GM19193 (cell line): ENCODE measurements around the gene FRAS1.

Source experiments
- POLR2A ChIP-seq: IDR thresholded peaks from 4 replicates; pipeline ENCODE4 v1.6.1; 2011; ENCODE audit not compliant: insufficient read depth, insufficient read length; ENCODE audit errors: extremely low read depth

The FRAS1 gene

DNA sequence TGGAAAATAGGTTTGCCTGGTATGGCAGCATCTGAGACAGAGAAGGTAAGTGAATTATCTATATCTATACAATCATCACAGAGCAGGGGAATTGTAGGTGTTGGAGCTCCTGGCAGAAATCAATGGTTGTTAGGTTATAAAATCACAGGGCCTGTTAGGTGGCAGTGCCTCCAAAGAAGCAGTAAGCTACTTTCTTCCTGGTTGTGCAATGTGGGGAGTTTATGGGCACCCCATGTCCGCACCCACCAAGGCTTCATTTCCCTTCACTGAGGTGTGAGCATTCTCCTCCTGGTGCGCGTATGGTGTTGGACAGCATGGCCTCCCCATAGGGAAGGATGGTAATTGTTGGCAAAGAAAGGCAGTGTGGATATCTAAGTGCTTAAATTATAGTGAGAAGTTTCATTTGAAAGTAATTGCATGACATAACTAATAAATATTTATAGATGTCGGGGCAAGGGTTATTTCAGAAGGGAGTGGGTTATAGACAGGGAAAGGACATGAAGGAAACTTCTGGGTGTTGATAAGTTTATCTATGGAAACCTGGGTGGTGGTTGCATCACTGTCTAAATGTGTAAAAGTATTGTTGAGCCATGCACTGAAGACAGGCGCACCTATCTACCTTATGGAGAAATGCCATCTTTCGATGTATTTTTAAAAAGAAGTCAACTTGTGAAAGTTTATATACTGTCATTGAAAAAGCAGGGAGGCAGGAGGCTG lies 153.7 kb downstream of the FRAS1 start:
- TF ChIP-seq POLR2A: no peak

DNA sequence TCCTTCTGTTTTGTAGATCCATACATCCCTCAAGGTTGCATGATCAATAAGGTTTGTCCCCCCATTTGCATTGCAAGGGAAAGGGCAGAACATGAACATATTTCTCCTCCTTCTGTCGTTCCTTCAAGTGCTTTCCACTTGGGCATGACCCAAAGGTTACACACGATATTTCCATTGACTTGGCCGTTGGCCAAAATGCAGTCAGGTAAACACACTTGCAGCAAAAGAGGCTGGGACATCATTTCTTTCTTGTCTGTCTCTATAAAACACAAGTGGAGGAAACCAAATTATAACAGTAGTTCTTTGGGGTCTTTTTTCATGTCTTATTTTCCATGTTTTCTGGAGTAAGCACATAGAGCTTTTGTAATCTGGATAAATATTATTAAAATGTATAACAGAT lies 156.1 kb downstream of the FRAS1 start:
- TF ChIP-seq POLR2A: no peak

DNA sequence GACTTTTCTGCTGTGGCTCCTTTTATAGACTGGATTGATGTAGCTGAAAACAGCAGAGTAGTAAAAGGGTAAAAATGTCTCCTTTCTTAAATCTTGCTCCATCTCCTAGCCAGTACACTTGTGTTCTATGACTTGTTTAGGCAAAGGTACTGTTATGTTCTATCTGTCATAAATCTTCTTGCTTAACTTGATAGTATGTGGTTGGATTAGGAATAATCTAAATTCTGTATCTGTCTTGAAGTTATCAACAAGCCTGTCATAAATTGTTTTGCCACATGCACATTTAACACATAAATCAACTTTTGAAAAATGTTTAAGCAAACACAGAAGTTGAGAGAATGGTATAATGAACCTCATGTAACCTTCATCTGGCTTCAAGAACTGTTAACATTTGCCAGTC lies 157.0 kb downstream of the FRAS1 start:
- no peak for TF ChIP-seq POLR2A

DNA sequence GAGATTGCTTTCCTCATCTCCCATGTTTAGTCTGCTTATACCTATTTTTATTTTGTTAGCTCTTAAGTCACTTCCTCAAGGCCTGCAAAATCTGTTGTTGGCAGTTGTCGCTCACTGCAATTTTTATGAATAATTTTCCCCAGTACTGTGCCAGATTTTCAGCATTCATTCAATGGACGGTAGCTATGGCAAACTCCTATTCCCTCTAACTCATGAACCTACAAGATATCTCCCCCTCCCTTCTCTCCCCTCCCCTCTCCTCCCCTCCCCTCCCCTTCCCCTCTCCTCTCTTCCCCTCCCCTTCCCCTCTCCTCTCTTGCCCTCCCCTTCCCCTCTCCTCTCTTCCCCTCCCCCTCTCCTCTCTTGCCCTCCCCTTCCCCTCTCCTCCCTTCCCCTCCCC lies 160.4 kb downstream of the FRAS1 start:
- TF ChIP-seq POLR2A: no peak

DNA sequence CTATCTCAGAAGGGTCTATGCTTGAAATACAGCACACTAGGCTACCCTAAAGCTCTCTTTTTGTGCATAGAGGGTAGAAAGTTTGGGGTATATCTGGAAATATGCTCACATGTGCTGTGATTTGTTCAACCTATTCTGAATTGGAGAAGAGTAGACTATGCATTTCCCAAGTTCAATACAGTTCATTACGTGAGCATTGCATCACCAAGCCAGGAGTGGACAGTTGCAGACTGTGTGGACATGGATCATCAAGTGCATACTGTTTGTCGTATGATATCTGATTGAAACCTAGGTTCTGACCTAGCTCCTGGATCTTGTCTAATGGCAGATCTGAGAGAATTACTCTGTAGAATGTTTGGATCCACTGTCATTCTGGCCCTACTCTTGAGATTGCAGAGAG lies 161.1 kb downstream of the FRAS1 start:
- no peak for TF ChIP-seq POLR2A

DNA sequence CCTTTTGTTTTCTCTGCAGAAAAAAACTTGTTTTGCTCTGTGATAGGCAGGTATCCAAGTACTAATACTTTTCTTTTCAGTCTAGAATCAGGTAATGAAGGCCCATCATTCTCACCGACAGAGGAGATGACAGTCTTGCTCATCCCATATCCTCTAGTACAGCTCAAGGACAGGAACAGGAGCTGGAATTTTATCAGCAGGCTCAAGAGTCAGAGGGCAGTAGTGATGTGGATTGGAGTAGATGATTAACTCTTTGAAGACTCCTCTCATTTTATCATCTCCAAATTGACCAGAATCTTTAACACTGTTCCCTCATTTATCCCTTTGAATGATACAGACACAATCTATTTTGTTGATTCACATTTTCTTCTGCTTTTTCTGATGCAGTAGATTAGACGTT lies 162.7 kb downstream of the FRAS1 start:
- no peak for TF ChIP-seq POLR2A

DNA sequence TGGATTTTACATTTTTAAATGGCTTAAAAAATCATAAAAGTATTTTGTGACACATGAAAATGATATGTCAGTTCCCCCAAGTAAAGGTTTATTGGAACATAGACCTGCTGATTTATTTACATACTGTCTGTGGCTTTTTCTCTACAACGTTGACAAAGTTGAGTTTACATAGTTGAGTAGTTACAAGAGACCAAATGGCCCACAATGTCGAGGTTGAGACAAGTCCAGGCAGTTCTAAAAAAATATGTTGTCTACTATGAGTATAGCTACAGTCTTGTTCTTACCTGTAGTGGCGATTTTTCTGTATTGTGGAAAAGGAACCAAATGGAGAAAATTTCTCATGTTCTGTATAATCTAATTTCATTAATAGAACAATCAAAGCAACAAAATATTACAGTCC lies 163.2 kb downstream of the FRAS1 start:
- no peak for TF ChIP-seq POLR2A

DNA sequence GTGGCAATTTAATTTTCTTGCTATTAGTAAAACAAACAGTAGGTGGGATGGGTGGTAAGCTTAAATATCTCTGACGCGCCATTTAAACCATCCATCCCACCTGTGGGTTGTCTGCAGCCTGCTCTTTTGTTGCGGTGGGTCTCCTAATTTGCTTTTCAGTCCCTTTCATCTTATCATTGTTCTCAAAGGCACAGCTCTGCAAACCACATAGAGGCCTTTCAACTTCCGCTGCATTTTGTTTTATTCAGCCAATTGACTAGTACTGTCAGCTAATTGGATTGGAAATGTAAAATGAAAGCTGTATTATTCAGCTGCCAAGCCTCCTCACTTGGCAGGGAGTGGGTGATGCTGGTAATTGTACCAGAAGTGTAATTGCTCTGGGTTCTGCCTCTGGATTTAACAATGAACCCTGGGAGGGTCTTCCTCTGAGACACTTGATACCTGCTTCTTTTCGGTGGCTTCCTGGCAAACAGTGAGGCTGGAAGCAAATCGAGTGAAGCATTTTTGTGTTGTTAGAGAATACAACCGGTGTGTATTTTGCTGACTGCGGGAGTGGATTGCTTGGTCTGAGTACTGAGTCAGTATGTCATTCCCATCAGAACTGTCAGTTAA lies 165.6 kb downstream of the FRAS1 start:
- TF ChIP-seq POLR2A: no peak

DNA sequence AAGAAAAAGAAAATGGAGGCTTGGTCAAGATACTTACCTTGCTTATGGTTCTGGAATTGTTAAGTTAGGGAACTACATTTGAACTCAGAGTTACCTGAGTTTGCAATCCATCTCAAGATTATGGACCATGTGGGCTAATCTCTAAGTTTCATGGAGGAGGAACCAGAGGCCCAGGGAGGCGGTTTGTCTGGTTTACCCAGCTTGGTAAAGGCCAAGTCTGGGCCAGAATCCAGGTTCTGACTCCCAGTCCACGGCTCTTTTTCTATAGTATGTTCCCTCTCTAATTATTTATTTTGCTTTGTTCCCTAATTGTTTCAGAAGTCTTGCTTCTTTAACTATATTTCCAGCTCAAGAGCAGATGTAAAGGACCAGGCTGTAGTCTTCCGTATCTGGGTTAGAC lies 168.1 kb downstream of the FRAS1 start:
- no peak for TF ChIP-seq POLR2A

DNA sequence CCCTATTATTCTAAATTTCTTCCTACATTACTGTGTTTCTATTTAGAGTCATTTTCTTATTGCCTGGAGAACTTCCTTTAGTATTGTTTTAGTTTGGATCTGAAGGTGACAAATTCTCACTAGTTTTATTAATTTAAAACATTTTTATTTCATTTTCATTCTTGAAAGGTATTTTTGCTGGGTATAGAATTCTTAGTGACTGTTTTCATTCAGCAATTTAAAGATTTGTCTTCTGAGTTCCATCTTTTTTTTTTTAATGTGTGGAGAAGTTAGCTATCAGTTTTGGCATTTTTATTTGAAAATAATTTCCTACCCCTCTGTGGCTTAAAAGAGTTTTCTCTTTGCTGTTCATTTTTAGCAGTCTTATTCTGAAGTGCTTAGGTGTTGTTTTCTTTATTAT lies 169.2 kb downstream of the FRAS1 start:
- TF ChIP-seq POLR2A: no peak

DNA sequence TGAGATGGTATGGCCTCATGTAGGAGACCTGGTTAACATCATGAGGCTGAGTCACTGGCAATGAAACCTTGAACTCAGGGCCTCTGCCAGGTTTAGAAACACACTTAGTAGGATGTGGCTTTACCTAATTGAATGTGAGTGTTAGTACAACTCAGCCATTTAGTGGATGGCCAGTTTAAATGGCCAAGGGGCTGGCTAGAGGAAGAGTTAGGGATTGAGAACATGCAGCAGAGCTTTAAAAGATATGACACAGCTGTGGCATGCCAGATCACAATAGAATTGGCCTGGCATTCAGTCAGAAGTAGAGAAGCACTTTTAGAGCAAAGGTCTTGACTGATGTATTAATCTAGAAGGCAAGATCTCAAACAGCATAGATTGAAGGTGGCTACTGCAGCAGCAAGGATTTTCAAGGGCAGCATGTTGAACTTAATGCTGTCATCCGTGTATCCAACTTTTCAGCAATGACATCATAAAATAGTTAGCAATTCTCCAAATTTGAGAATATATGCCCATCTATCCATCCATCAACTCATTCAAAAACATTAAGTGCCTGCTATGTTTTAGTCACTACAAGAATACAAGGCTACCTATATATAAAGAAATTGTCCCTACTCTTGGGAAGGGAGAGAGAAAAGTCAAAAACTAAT lies 170.4 kb downstream of the FRAS1 start:
- no peak for TF ChIP-seq POLR2A

DNA sequence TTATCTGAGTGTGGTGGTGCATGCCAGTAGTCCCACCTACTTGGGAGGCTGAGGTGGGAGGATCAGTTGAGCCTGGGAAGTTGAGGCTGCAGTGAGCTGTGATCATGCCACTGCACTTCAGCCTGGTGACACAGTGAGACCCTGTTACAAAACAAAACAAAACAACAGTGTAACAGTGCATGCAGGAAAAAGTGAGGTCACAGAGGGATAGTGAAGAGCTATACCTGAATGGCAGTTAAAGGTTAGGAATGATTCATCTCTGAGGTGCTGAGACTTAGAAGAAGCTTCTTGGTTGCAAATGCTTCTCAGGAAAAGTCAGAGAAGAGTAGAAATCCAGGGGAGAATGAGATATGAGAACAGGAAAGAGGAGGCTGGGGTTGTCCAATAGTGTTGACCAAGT lies 178.7 kb downstream of the FRAS1 start:
- TF ChIP-seq POLR2A: no peak

DNA sequence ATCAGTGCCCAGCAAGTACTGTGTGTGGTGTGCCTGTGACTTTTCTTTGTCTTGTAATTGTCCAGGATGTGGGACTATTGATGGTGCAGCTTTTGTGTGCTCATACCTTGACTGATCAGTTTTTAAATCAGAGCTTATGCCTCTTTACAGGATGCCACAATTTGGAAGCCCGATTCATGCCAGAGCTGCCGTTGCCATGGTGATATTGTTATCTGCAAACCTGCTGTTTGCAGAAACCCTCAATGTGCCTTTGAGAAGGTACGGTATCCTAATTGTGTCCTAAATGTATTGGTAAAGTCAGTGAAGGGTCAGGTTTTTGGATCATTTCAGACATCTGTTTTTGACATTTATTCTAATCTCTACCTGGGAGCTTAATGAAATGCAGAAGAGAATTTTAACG lies 180.2 kb downstream of the FRAS1 start:
- TF ChIP-seq POLR2A: no peak

DNA sequence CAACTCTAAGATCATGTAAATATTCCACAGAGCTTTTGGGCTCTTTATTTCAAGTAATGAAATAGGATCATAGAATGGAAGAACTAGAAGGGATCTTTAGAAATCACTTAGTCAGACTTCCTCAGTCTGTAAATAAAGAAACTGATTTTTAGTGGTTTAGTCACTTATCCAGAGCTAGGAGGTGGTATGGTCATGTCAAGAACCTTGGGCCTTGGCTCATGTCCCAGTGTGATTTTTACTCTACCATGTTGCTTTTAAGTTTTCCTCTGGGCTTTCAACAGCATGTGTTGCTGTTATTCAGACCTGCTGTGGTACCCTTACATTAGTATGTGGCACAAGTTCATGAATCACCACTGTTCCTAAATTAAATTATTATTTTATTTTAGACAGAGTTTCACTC lies 184.9 kb downstream of the FRAS1 start:
- TF ChIP-seq POLR2A: no peak

DNA sequence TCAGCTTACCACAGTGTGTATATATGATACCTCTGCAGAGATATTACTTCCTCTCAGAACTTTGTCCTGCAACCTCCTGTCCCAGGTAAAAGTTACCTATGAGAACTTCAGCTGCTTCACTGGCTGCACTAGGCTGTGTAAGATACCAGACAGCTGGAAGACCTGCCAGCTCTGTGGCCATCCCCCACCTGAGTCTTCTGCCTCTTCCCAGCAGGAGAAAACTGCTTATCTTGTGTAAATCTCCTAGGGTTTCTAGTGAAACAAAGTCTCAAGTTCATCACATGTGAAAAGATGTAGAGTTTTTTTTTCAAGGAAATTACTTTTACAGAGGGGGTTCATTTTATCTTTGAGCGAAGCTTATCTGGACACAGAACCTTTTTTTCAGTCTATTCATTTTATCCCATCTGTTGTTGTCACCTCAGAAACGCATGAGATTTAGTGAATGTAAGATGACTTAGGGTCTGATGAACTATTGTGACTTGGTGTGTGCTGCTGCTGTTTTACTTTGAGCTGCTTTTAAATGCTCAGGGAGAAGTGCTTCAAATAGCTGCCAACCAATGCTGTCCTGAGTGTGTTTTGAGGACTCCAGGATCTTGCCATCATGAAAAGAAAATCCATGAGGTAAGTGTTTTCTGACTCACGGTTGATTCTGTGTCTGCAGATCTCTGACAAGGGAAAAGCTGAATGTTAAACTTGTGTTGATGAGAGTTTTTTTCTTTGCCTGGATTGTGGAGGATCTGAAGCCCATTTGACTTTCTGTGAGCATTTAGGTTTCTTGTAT lies 187.8 kb downstream of the FRAS1 start:
- TF ChIP-seq POLR2A: no peak
